Measurements from ENCODE around the gene FAM209A. TPM values are rescaled to one million over a fixed set of nuclear protein-coding genes. Genes with fewer than 3 reads are reported as not detected.
A peak's percentile ranks its signal among the peaks of the same experiment; 100 is the strongest.
"Not testable (repeated sequence)": the region's sequence is repeated elsewhere in the genome, so short reads cannot be mapped to it uniquely, and the experiment has no call there.

The FAM209A gene
- total and polyA plus RNA-seq, 8 donors, result 0.28 to 0.75 (median 0.46) TPM; not detected in 5

DNA sequence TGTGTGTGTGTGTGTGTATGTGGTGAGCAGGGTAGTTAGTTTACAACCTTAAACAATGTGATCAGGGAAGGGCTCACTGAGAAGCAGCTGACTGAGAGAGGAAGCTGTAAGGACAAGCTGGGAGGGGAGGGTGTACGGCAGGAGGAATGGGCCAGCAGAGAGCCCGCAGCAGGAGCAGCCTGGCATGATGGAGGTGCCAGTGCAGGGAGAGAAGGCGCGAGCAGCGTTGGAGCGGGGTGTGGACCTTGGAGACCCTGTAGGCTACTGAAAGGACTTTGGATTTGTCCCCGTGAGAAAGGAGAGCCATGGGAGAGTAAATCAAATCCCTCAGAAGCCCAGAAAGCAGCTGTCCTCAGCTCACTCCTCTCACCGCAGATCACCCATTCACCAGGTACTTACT, 27.0 kb downstream of the FAM209A start:
- no peaks in the 10 kb centered on the region for H3K36me3 ChIP-seq
- no peak overlapping the region for H3K4me3 ChIP-seq
- no peaks in the 10 kb centered on the region for H3K4me1 ChIP-seq
- WGBS, 2 donors, result 73 to 76% methylated on average over 8 of the region's 8 CpGs
- no peaks in the 10 kb centered on the region for H3K27me3 ChIP-seq
- TF ChIP-seq, protein P1, sequence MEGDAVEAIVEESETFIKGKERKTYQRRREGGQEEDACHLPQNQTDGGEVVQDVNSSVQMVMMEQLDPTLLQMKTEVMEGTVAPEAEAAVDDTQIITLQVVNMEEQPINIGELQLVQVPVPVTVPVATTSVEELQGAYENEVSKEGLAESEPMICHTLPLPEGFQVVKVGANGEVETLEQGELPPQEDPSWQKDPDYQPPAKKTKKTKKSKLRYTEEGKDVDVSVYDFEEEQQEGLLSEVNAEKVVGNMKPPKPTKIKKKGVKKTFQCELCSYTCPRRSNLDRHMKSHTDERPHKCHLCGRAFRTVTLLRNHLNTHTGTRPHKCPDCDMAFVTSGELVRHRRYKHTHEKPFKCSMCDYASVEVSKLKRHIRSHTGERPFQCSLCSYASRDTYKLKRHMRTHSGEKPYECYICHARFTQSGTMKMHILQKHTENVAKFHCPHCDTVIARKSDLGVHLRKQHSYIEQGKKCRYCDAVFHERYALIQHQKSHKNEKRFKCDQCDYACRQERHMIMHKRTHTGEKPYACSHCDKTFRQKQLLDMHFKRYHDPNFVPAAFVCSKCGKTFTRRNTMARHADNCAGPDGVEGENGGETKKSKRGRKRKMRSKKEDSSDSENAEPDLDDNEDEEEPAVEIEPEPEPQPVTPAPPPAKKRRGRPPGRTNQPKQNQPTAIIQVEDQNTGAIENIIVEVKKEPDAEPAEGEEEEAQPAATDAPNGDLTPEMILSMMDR (IDR thresholded peaks at IDR 0.05), result no peak
- DNase-seq (no peak), FAIRE-seq (no peak), ATAC-seq (no peak)
- H3K9me3 ChIP-seq, result no peaks in the 10 kb centered on the region
- no peak overlapping the region for H3K27ac ChIP-seq
- intact Hi-C loops (cut with DNase I), result no loop called here

- TF ChIP-seq, protein P1 (IDR thresholded peaks at IDR 0.05), result no peak
- WGBS, 2 donors, result 48 to 52% methylated on average over 8 of the region's 8 CpGs
- DNase-seq (no peak), FAIRE-seq (no peak), ATAC-seq (no peak)
- no peaks in the 10 kb centered on the region for H3K9me3 ChIP-seq
- H3K4me1 ChIP-seq, result no peaks in the 10 kb centered on the region
- intact Hi-C loops (cut with DNase I), result no loop called here
- no peaks in the 10 kb centered on the region for H3K27me3 ChIP-seq
- no peak overlapping the region for H3K4me3 ChIP-seq
- H3K36me3 ChIP-seq, result no peaks in the 10 kb centered on the region
- H3K27ac ChIP-seq, result no peak overlapping the region
Measured at GRCh38 chr20:56552911-56553629, 28.5 kb downstream of the FAM209A start.

GRCh38 chr20:56554869-56555268, 30.3 kb downstream of the FAM209A start:
- 23 to 31% methylated on average over 4 of the region's 4 CpGs for WGBS, 2 donors
- no peak overlapping the region for H3K27ac ChIP-seq
- no peaks in the 10 kb centered on the region for H3K9me3 ChIP-seq
- H3K4me1 ChIP-seq, result no peaks in the 10 kb centered on the region
- H3K27me3 ChIP-seq, result no peaks in the 10 kb centered on the region
- TF ChIP-seq, protein P1 (IDR thresholded peaks at IDR 0.05), result no peak
- FAIRE-seq, result no peak
- H3K36me3 ChIP-seq, result no peaks in the 10 kb centered on the region
- intact Hi-C loops (cut with DNase I), result no loop called here
- DNase-seq, result peak in 3 of 6 donors; percentile 11 to 39 (median 16)
- no peak overlapping the region for H3K4me3 ChIP-seq
- ATAC-seq, result peak in 3 of 4 donors; percentile 78 to 93 (median 87)

- DNase-seq, result no peak
- WGBS, 2 donors, result 47 to 59% methylated on average over 6 of the region's 6 CpGs
- intact Hi-C loops (cut with DNase I), result no loop called here
Measured at GRCh38 chr20:56558968-56559367, 34.4 kb downstream of the FAM209A start.

DNA sequence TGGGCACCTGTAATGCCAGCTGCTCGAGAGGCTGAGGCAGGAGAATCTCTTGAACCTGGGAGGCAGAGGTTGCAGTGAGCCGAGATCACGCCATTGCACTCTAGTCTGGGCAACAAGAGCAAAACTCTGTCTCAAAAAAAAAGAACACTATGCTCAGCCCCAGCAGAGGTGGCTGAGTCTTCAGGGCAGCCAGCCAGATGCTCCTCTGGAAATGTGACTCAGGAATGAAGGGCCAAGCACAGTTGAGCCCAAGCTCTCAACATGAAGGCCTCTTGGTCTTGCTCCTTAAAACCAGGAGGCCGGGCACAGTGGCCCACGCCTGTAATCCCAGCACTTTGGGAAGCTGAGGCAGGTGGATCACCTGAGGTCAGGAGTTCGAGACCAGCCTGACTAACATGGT, 40.0 kb downstream of the FAM209A start:
- H3K4me3 ChIP-seq; H3K36me3 ChIP-seq; H3K27me3 ChIP-seq; FAIRE-seq; ATAC-seq; DNase-seq; H3K4me1 ChIP-seq; intact Hi-C loops (cut with DNase I); H3K9me3 ChIP-seq; H3K27ac ChIP-seq: not testable (repeated sequence)
- 82 to 93% methylated on average over 6 of the region's 6 CpGs for WGBS, 2 donors

More at GRCh38 chr20:56558968-56559367, 34.4 kb downstream of the FAM209A start:
- no peaks in the 10 kb centered on the region for H3K9me3 ChIP-seq
- TF ChIP-seq, protein P1 (IDR thresholded peaks at IDR 0.05), result no peak
- no peaks in the 10 kb centered on the region for H3K4me1 ChIP-seq
- H3K4me3 ChIP-seq, result no peak overlapping the region
- ATAC-seq, result no peak
- no peak for FAIRE-seq
- no peaks in the 10 kb centered on the region for H3K36me3 ChIP-seq
- no peak overlapping the region for H3K27ac ChIP-seq
- H3K27me3 ChIP-seq, result no peaks in the 10 kb centered on the region

Data from pancreas (tissue), 10 donors.